GM12872 (cell line): ENCODE results near the gene JAML.

Source experiments
- CTCF ChIP-seq: IDR thresholded peaks from 3 replicates; pipeline ENCODE4 v1.5.1; 2011; ENCODE audit warnings: low read depth, mild to moderate bottlenecking, low read length, moderate library complexity; ENCODE audit not compliant: insufficient read depth

JAML gene

GRCh38 chr11:118245936-118246562 lies 21.2 kb upstream of the JAML start:
- no peak for TF ChIP-seq CTCF

- no peak for TF ChIP-seq CTCF
Measured at GRCh38 chr11:118243993-118244762, 19.4 kb upstream of the JAML start.

GRCh38 chr11:118243161-118243560 lies 18.4 kb upstream of the JAML start:
- no peak for TF ChIP-seq CTCF

- no peak for TF ChIP-seq CTCF
Measured at GRCh38 chr11:118241764-118242098, 16.9 kb upstream of the JAML start.

GRCh38 chr11:118240999-118241763 lies 16.4 kb upstream of the JAML start:
- no peak for TF ChIP-seq CTCF

GRCh38 chr11:118239509-118240205 lies 14.8 kb upstream of the JAML start:
- TF ChIP-seq CTCF = no peak

- no peak for TF ChIP-seq CTCF
Measured at GRCh38 chr11:118238929-118239328, 14.1 kb upstream of the JAML start.
